ENCODE results near the gene NCF1.
"Not testable (repeated sequence)": the region's sequence is repeated elsewhere in the genome, so short reads cannot be mapped to it uniquely, and the experiment has no call there.

- not testable (repeated sequence) for TF ChIP-seq AFF4 (CRISPR knock-in tag; IDR thresholded peaks at IDR 0.05; ENCODE audit: borderline replicate concordance); ELF4 (CRISPR knock-in tag; IDR thresholded peaks at IDR 0.05; ENCODE audit: low read depth); NR1H2 (CRISPR knock-in tag; IDR thresholded peaks at IDR 0.05); CTCF (IDR thresholded peaks at IDR 0.05); ZSCAN18 (CRISPR knock-in tag; IDR thresholded peaks at IDR 0.05); PREB (CRISPR knock-in tag; IDR thresholded peaks at IDR 0.05; ENCODE audit: borderline replicate concordance); ETV6 (CRISPR knock-in tag; IDR thresholded peaks at IDR 0.05); JUN (CRISPR knock-in tag; IDR thresholded peaks at IDR 0.05)
Observed at GRCh38 chr7:74772093-74772492, 1.7 kb upstream of the NCF1 start.
